Measurements from ENCODE around the gene ACSL5. TPM values are rescaled to one million over a fixed set of nuclear protein-coding genes. Genes with fewer than 3 reads are reported as not detected.

Gene ACSL5
- total and polyA plus RNA-seq, 2 donors: 13.0 to 15.9 TPM

GRCh38 chr10:112335111-112335867 lies 38.6 kb upstream of the ACSL5 start:
- Histone ChIP-seq H3K27me3 (ENCODE audit: control insufficient read depth in 2 of 2, insufficient read depth in 1 of 2, low read length in 1 of 2) (peaks cover 0 to 3% of the 10 kb centered on the region in 2 donors), H3K4me1 (ENCODE audit: control insufficient read depth in 2 of 2, insufficient read depth in 2 of 2, low read length in 2 of 2) (no peaks in the 10 kb centered on the region), H3K4me3 (ENCODE audit: low read length in 2 of 2) (no peak overlapping the region), H3K9me3 (ENCODE audit: control insufficient read depth in 2 of 2, insufficient read depth in 1 of 2, low read length in 1 of 2) (no peaks in the 10 kb centered on the region), H3K36me3 (ENCODE audit: control insufficient read depth in 2 of 2, insufficient read depth in 2 of 2, low read length in 1 of 2) (no peaks in the 10 kb centered on the region), H3K27ac (ENCODE audit: low read depth in 1 of 2, low read length in 1 of 2) (no peak overlapping the region)
- WGBS: 47% methylated on average over 5 of the region's 5 CpGs
- DNase-seq (ENCODE audit: low read depth in 6 of 9, low spot score in 9 of 9): no peak

GRCh38 chr10:112335868-112336265 lies 38.0 kb upstream of the ACSL5 start:
- no peak for DNase-seq (ENCODE audit: low read depth in 6 of 9, low spot score in 9 of 9)
- no peaks in the 10 kb centered on the region for H3K9me3 ChIP-seq (ENCODE audit: control insufficient read depth in 2 of 2, insufficient read depth in 1 of 2, low read length in 1 of 2)
- WGBS: 36% methylated on average over 4 of the region's 4 CpGs
- no peaks in the 10 kb centered on the region for H3K36me3 ChIP-seq (ENCODE audit: control insufficient read depth in 2 of 2, insufficient read depth in 2 of 2, low read length in 1 of 2)
- H3K27me3 ChIP-seq (ENCODE audit: control insufficient read depth in 2 of 2, insufficient read depth in 1 of 2, low read length in 1 of 2): peaks cover 0 to 3% of the 10 kb centered on the region in 2 donors
- H3K27ac ChIP-seq (ENCODE audit: low read depth in 1 of 2, low read length in 1 of 2): no peak overlapping the region
- no peak overlapping the region for H3K4me3 ChIP-seq (ENCODE audit: low read length in 2 of 2)
- no peaks in the 10 kb centered on the region for H3K4me1 ChIP-seq (ENCODE audit: control insufficient read depth in 2 of 2, insufficient read depth in 2 of 2, low read length in 2 of 2)

- Histone ChIP-seq H3K36me3 (ENCODE audit: control insufficient read depth in 2 of 2, insufficient read depth in 2 of 2, low read length in 1 of 2) (no peaks in the 10 kb centered on the region), H3K4me1 (ENCODE audit: control insufficient read depth in 2 of 2, insufficient read depth in 2 of 2, low read length in 2 of 2) (no peaks in the 10 kb centered on the region), H3K27me3 (ENCODE audit: control insufficient read depth in 2 of 2, insufficient read depth in 1 of 2, low read length in 1 of 2) (peaks cover 0 to 3% of the 10 kb centered on the region in 2 donors), H3K9me3 (ENCODE audit: control insufficient read depth in 2 of 2, insufficient read depth in 1 of 2, low read length in 1 of 2) (no peaks in the 10 kb centered on the region), H3K27ac (ENCODE audit: low read depth in 1 of 2, low read length in 1 of 2) (no peak overlapping the region), H3K4me3 (ENCODE audit: low read length in 2 of 2) (no peak overlapping the region)
- no peak for DNase-seq (ENCODE audit: low read depth in 6 of 9, low spot score in 9 of 9)
- 89% methylated on average over 5 of the region's 5 CpGs for WGBS
Measured at GRCh38 chr10:112336556-112337201, 37.2 kb upstream of the ACSL5 start.

GRCh38 chr10:112338957-112339356 lies 35.0 kb upstream of the ACSL5 start:
- no peaks in the 10 kb centered on the region for H3K36me3 ChIP-seq (ENCODE audit: control insufficient read depth in 2 of 2, insufficient read depth in 2 of 2, low read length in 1 of 2)
- WGBS: 91% methylated on average over 3 of the region's 3 CpGs
- H3K27ac ChIP-seq (ENCODE audit: low read depth in 1 of 2, low read length in 1 of 2): no peak overlapping the region
- no peaks in the 10 kb centered on the region for H3K4me1 ChIP-seq (ENCODE audit: control insufficient read depth in 2 of 2, insufficient read depth in 2 of 2, low read length in 2 of 2)
- no peak overlapping the region for H3K4me3 ChIP-seq (ENCODE audit: low read length in 2 of 2)
- H3K9me3 ChIP-seq (ENCODE audit: control insufficient read depth in 2 of 2, insufficient read depth in 1 of 2, low read length in 1 of 2): no peaks in the 10 kb centered on the region
- H3K27me3 ChIP-seq (ENCODE audit: control insufficient read depth in 2 of 2, insufficient read depth in 1 of 2, low read length in 1 of 2): peaks cover 0 to under 1% of the 10 kb centered on the region in 2 donors
- DNase-seq (ENCODE audit: low read depth in 6 of 9, low spot score in 9 of 9): no peak

- DNase-seq (ENCODE audit: low read depth in 6 of 9, low spot score in 9 of 9): no peak
- WGBS: 95% methylated on average over 2 of the region's 2 CpGs
- H3K4me1 ChIP-seq (ENCODE audit: control insufficient read depth in 2 of 2, insufficient read depth in 2 of 2, low read length in 2 of 2): no peaks in the 10 kb centered on the region
- no peaks in the 10 kb centered on the region for H3K27me3 ChIP-seq (ENCODE audit: control insufficient read depth in 2 of 2, insufficient read depth in 1 of 2, low read length in 1 of 2)
- H3K36me3 ChIP-seq (ENCODE audit: control insufficient read depth in 2 of 2, insufficient read depth in 2 of 2, low read length in 1 of 2): no peaks in the 10 kb centered on the region
- no peaks in the 10 kb centered on the region for H3K9me3 ChIP-seq (ENCODE audit: control insufficient read depth in 2 of 2, insufficient read depth in 1 of 2, low read length in 1 of 2)
- no peak overlapping the region for H3K4me3 ChIP-seq (ENCODE audit: low read length in 2 of 2)
- no peak overlapping the region for H3K27ac ChIP-seq (ENCODE audit: low read depth in 1 of 2, low read length in 1 of 2)
Measured at GRCh38 chr10:112340601-112341000, 33.3 kb upstream of the ACSL5 start.

- 56% methylated on average over 5 of the region's 5 CpGs for WGBS
Measured at GRCh38 chr10:112343056-112343806, 30.7 kb upstream of the ACSL5 start.

GRCh38 chr10:112344261-112344660 lies 29.7 kb upstream of the ACSL5 start:
- no peaks in the 10 kb centered on the region for H3K27me3 ChIP-seq (ENCODE audit: control insufficient read depth in 2 of 2, insufficient read depth in 1 of 2, low read length in 1 of 2)
- H3K36me3 ChIP-seq (ENCODE audit: control insufficient read depth in 2 of 2, insufficient read depth in 2 of 2, low read length in 1 of 2): no peaks in the 10 kb centered on the region
- DNase-seq (ENCODE audit: low read depth in 6 of 9, low spot score in 9 of 9): no peak
- H3K4me3 ChIP-seq (ENCODE audit: low read length in 2 of 2): no peak overlapping the region
- 94% methylated on average over 6 of the region's 6 CpGs for whole genome bisulfite sequencing
- no peaks in the 10 kb centered on the region for H3K9me3 ChIP-seq (ENCODE audit: control insufficient read depth in 2 of 2, insufficient read depth in 1 of 2, low read length in 1 of 2)
- H3K4me1 ChIP-seq (ENCODE audit: control insufficient read depth in 2 of 2, insufficient read depth in 2 of 2, low read length in 2 of 2): no peaks in the 10 kb centered on the region
- no peak overlapping the region for H3K27ac ChIP-seq (ENCODE audit: low read depth in 1 of 2, low read length in 1 of 2)

More at GRCh38 chr10:112343056-112343806, 30.7 kb upstream of the ACSL5 start:
- Histone ChIP-seq H3K27me3 (ENCODE audit: control insufficient read depth in 2 of 2, insufficient read depth in 1 of 2, low read length in 1 of 2) (no peaks in the 10 kb centered on the region), H3K4me1 (ENCODE audit: control insufficient read depth in 2 of 2, insufficient read depth in 2 of 2, low read length in 2 of 2) (no peaks in the 10 kb centered on the region), H3K9me3 (ENCODE audit: control insufficient read depth in 2 of 2, insufficient read depth in 1 of 2, low read length in 1 of 2) (no peaks in the 10 kb centered on the region), H3K27ac (ENCODE audit: low read depth in 1 of 2, low read length in 1 of 2) (no peak overlapping the region), H3K36me3 (ENCODE audit: control insufficient read depth in 2 of 2, insufficient read depth in 2 of 2, low read length in 1 of 2) (no peaks in the 10 kb centered on the region), H3K4me3 (ENCODE audit: low read length in 2 of 2) (no peak overlapping the region)
- DNase-seq (ENCODE audit: low read depth in 6 of 9, low spot score in 9 of 9): no peak

- Histone ChIP-seq H3K27me3 (ENCODE audit: control insufficient read depth in 2 of 2, insufficient read depth in 1 of 2, low read length in 1 of 2) (no peaks in the 10 kb centered on the region), H3K9me3 (ENCODE audit: control insufficient read depth in 2 of 2, insufficient read depth in 1 of 2, low read length in 1 of 2) (no peaks in the 10 kb centered on the region), H3K4me3 (ENCODE audit: low read length in 2 of 2) (no peak overlapping the region), H3K27ac (ENCODE audit: low read depth in 1 of 2, low read length in 1 of 2) (no peak overlapping the region), H3K36me3 (ENCODE audit: control insufficient read depth in 2 of 2, insufficient read depth in 2 of 2, low read length in 1 of 2) (no peaks in the 10 kb centered on the region), H3K4me1 (ENCODE audit: control insufficient read depth in 2 of 2, insufficient read depth in 2 of 2, low read length in 2 of 2) (no peaks in the 10 kb centered on the region)
- WGBS: 66% methylated on average over 3 of the region's 3 CpGs
- no peak for DNase-seq (ENCODE audit: low read depth in 6 of 9, low spot score in 9 of 9)
Measured at GRCh38 chr10:112345202-112345601, 28.7 kb upstream of the ACSL5 start.

- Histone ChIP-seq H3K27me3 (ENCODE audit: control insufficient read depth in 2 of 2, insufficient read depth in 1 of 2, low read length in 1 of 2) (no peaks in the 10 kb centered on the region), H3K4me1 (ENCODE audit: control insufficient read depth in 2 of 2, insufficient read depth in 2 of 2, low read length in 2 of 2) (no peaks in the 10 kb centered on the region), H3K9me3 (ENCODE audit: control insufficient read depth in 2 of 2, insufficient read depth in 1 of 2, low read length in 1 of 2) (no peaks in the 10 kb centered on the region), H3K4me3 (ENCODE audit: low read length in 2 of 2) (no peak overlapping the region), H3K36me3 (ENCODE audit: control insufficient read depth in 2 of 2, insufficient read depth in 2 of 2, low read length in 1 of 2) (no peaks in the 10 kb centered on the region), H3K27ac (ENCODE audit: low read depth in 1 of 2, low read length in 1 of 2) (no peak overlapping the region)
- no peak for DNase-seq (ENCODE audit: low read depth in 6 of 9, low spot score in 9 of 9)
- 98% methylated on average over 9 of the region's 9 CpGs for WGBS
Measured at GRCh38 chr10:112345743-112346142, 28.2 kb upstream of the ACSL5 start.
